NT2/D1 (cell line): ENCODE data around the gene C5orf34.

Experiments used
- SUZ12 ChIP-seq: IDR thresholded peaks from 2 replicates; pipeline ENCODE4 v1.6.1; 2011; ENCODE audit not compliant: insufficient read length, insufficient read depth; ENCODE audit errors: extremely low read depth
- YY1 ChIP-seq: IDR thresholded peaks from 2 replicates; pipeline ENCODE4 v1.6.1; 2011; ENCODE audit not compliant: insufficient read length, insufficient read depth
- ZNF274 ChIP-seq: IDR thresholded peaks from 2 replicates; pipeline ENCODE4 v1.6.1; 2011; ENCODE audit warnings: mild to moderate bottlenecking, low read depth, low read length

DNA sequence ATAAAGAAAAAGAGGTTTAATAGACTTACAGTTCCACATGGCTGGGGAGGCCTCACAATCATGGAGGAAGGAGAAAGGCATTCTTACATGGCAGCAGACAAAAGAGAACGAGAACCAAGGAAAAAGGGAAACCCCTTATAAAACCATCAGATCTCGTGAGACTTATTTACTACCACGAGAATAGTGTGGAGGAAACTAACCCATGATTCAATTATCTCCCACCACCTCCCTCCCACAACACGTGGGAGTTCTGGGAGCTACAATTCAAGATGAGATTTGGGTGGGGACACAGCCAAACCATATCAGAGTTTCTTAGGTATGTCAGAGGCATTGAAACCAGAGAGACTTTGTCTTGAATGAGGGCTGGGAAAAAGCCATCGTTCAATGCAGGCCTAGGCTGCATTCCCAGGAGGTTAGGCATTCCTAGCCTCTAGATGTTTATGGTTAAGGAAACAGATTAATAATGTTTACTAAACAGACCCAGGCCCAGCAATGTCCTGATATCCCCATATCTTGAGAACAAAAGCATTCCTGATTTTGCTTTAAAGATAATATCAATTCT is 49.4 kb upstream of the C5orf34 start:
- TF ChIP-seq SUZ12 (no peak), YY1 (no peak), ZNF274 (no peak)
